ENCODE measurements around the gene LARGE1. TPM values are rescaled to one million over a fixed set of nuclear protein-coding genes. Genes with fewer than 3 reads are reported as not detected.
"Not testable (repeated sequence)": the region's sequence is repeated elsewhere in the genome, so short reads cannot be mapped to it uniquely, and the experiment has no call there.

LARGE1 gene
- total RNA-seq, 1 donor from 2014 or later: 29.5 TPM

DNA sequence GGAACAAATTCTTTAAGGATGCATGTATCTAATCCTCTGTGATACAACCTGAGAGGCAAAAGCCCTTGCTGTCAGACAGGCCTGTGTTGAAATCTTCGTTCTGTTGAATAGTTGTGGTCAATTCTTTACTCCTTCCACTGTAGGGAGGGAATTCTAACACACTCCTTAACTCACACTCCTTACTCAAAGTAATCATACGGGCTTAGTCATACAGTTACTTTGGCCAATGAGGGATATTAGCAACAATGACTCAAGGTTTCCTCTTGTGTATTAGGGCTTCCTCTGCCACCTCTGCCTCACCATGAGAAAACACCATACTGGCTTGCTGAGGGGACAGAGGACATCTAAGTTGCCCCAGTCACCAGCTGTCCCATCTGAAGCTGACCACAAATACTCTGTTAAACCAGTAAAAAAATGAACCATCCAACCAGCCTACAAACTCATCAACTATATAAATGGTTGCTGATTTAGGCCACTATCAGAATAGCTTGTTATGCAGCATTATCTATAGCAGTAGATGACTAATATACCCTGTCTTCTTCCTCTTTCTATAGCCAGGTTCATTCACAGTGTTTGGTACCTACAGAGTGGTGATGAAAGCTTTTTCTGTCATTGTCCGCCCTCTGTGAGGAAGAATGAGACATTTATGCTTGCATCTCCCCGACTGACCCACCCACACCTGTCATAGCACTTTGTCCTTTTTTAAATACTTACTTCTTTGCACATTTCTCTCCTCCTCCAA lies 539.3 kb downstream of the LARGE1 start:
- Histone ChIP-seq H3K36me3 (no peaks in the 10 kb centered on the region), H3K27ac (no peak overlapping the region), H3K4me1 (no peaks in the 10 kb centered on the region), H3K27me3 (no peaks in the 10 kb centered on the region), H3K4me3 (no peak overlapping the region), H3K9me3 (no peaks in the 10 kb centered on the region)
- DNase-seq (ENCODE audit: extremely low spot score in 2 of 2): no peak
- intact Hi-C loops (cut with DNase I): no loop called here
- TF ChIP-seq, protein P1, sequence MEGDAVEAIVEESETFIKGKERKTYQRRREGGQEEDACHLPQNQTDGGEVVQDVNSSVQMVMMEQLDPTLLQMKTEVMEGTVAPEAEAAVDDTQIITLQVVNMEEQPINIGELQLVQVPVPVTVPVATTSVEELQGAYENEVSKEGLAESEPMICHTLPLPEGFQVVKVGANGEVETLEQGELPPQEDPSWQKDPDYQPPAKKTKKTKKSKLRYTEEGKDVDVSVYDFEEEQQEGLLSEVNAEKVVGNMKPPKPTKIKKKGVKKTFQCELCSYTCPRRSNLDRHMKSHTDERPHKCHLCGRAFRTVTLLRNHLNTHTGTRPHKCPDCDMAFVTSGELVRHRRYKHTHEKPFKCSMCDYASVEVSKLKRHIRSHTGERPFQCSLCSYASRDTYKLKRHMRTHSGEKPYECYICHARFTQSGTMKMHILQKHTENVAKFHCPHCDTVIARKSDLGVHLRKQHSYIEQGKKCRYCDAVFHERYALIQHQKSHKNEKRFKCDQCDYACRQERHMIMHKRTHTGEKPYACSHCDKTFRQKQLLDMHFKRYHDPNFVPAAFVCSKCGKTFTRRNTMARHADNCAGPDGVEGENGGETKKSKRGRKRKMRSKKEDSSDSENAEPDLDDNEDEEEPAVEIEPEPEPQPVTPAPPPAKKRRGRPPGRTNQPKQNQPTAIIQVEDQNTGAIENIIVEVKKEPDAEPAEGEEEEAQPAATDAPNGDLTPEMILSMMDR (IDR thresholded peaks at IDR 0.05): no peak
- TF ChIP-seq POLR2AphosphoS5 (IDR thresholded peaks at IDR 0.05; ENCODE audit: insufficient read depth in 1 of 2, low read depth in 1 of 2) (no peak), POLR2A (IDR thresholded peaks at IDR 0.05) (no peak)

- H3K36me3 ChIP-seq: no peaks in the 10 kb centered on the region
- intact Hi-C loops (cut with DNase I): no loop called here
- H3K27ac ChIP-seq: no peak overlapping the region
- DNase-seq (ENCODE audit: extremely low spot score in 2 of 2): no peak
- no peaks in the 10 kb centered on the region for H3K9me3 ChIP-seq
- TF ChIP-seq POLR2A (IDR thresholded peaks at IDR 0.05) (no peak), POLR2AphosphoS5 (IDR thresholded peaks at IDR 0.05; ENCODE audit: insufficient read depth in 1 of 2, low read depth in 1 of 2) (no peak)
- TF ChIP-seq, protein P1 (IDR thresholded peaks at IDR 0.05): no peak
- no peaks in the 10 kb centered on the region for H3K4me1 ChIP-seq
- H3K4me3 ChIP-seq: no peak overlapping the region
- no peaks in the 10 kb centered on the region for H3K27me3 ChIP-seq
Observed at GRCh38 chr22:33379836-33380235, 540.4 kb downstream of the LARGE1 start.

- no peaks in the 10 kb centered on the region for H3K36me3 ChIP-seq
- no peak overlapping the region for H3K27ac ChIP-seq
- DNase-seq (ENCODE audit: extremely low spot score in 2 of 2): no peak
- no peaks in the 10 kb centered on the region for H3K27me3 ChIP-seq
- no peak overlapping the region for H3K4me3 ChIP-seq
- H3K9me3 ChIP-seq: no peaks in the 10 kb centered on the region
- H3K4me1 ChIP-seq: no peaks in the 10 kb centered on the region
- intact Hi-C loops (cut with DNase I): no loop called here
- TF ChIP-seq, protein P1 (IDR thresholded peaks at IDR 0.05): no peak
- no peak for TF ChIP-seq POLR2AphosphoS5 (IDR thresholded peaks at IDR 0.05; ENCODE audit: insufficient read depth in 1 of 2, low read depth in 1 of 2)
- no peak for TF ChIP-seq POLR2A (IDR thresholded peaks at IDR 0.05)
Observed at GRCh38 chr22:33372875-33373274, 547.4 kb downstream of the LARGE1 start.

GRCh38 chr22:33363256-33363655 lies 557.0 kb downstream of the LARGE1 start:
- intact Hi-C loops (cut with DNase I); H3K4me1 ChIP-seq; H3K36me3 ChIP-seq; DNase-seq (ENCODE audit: extremely low spot score in 2 of 2); H3K27ac ChIP-seq; H3K4me3 ChIP-seq; H3K9me3 ChIP-seq; H3K27me3 ChIP-seq: not testable (repeated sequence)

DNA sequence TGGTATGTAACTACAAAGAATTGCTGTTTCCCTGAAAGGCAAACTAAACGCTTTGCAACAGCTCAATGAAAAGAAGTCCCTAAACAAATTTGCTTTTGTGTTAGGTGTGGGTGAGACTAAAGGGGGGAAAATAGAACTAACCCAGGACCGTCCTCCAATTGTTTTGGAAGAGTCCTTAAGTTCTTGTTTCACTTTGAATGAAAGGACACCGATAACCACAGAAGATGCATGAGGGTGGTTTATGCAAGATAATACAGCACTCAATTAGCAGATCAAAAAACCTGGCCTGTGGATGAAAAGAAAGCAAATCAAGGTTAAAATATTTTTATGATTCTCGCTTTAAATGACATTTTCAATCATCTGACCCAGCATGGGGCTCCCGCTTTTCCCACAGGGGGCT lies 557.6 kb downstream of the LARGE1 start:
- TF ChIP-seq POLR2AphosphoS5 (IDR thresholded peaks at IDR 0.05; ENCODE audit: insufficient read depth in 1 of 2, low read depth in 1 of 2): no peak
- no peak for TF ChIP-seq POLR2A (IDR thresholded peaks at IDR 0.05)
- TF ChIP-seq, protein P1 (IDR thresholded peaks at IDR 0.05): no peak
- Histone ChIP-seq H3K36me3 (no peaks in the 10 kb centered on the region), H3K9me3 (no peaks in the 10 kb centered on the region), H3K27ac (no peak overlapping the region), H3K4me3 (no peak overlapping the region), H3K27me3 (no peaks in the 10 kb centered on the region), H3K4me1 (no peaks in the 10 kb centered on the region)
- intact Hi-C loops (cut with DNase I): no loop called here
- no peak for DNase-seq (ENCODE audit: extremely low spot score in 2 of 2)
